Measurements from ENCODE around the gene FGB.

DNA sequence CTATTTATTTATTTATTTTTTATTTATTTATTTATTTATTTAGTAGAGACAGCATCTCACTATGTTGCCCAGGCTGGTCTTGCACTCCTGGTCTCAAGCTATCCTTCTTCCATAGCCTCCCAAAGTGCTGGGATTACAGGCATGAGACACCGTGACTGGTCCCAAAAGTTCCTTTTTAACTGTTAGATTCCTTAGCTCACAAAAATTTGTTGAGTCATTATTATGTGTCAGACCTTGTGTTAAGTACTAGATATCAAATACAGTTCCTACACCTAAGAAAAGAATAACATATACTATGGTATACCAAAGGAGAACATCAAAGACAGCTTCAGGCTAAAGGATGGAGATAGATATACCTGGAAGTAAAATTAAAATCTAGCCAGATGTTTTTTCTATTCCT lies 16.1 kb downstream of the FGB start:
- no peak for TF ChIP-seq POLR2AphosphoS5 (IDR thresholded peaks at IDR 0.05; ENCODE audit: insufficient read depth, low read depth, low read length)
- TF ChIP-seq, protein P1, sequence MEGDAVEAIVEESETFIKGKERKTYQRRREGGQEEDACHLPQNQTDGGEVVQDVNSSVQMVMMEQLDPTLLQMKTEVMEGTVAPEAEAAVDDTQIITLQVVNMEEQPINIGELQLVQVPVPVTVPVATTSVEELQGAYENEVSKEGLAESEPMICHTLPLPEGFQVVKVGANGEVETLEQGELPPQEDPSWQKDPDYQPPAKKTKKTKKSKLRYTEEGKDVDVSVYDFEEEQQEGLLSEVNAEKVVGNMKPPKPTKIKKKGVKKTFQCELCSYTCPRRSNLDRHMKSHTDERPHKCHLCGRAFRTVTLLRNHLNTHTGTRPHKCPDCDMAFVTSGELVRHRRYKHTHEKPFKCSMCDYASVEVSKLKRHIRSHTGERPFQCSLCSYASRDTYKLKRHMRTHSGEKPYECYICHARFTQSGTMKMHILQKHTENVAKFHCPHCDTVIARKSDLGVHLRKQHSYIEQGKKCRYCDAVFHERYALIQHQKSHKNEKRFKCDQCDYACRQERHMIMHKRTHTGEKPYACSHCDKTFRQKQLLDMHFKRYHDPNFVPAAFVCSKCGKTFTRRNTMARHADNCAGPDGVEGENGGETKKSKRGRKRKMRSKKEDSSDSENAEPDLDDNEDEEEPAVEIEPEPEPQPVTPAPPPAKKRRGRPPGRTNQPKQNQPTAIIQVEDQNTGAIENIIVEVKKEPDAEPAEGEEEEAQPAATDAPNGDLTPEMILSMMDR (IDR thresholded peaks at IDR 0.05; ENCODE audit: extremely low read depth in 1 of 2, insufficient read depth in 1 of 2, low read depth in 1 of 2, low read length in 2 of 2), result no peak
- TF ChIP-seq FOS (IDR thresholded peaks at IDR 0.05; ENCODE audit: borderline replicate concordance, insufficient read depth, low read length), result no peak
- no peak for TF ChIP-seq EZH2 (IDR thresholded peaks at IDR 0.05; ENCODE audit: borderline replicate concordance, low read depth, low read length, severe bottlenecking)
- TF ChIP-seq POLR2A (IDR thresholded peaks at IDR 0.05; ENCODE audit: low read depth, low read length), result no peak
- TF ChIP-seq, protein P2, sequence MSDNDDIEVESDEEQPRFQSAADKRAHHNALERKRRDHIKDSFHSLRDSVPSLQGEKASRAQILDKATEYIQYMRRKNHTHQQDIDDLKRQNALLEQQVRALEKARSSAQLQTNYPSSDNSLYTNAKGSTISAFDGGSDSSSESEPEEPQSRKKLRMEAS (IDR thresholded peaks at IDR 0.05; ENCODE audit: insufficient read depth, insufficient read length), result no peak
- no peak for TF ChIP-seq GATA2 (IDR thresholded peaks at IDR 0.05; ENCODE audit: insufficient read depth, insufficient read length, low read depth, low read length)
- TF ChIP-seq JUN (IDR thresholded peaks at IDR 0.05; ENCODE audit: borderline replicate concordance, insufficient read depth, insufficient read length, low read depth), result no peak
- no peak for TF ChIP-seq MYC (IDR thresholded peaks at IDR 0.05; ENCODE audit: low read depth, low read length)

All from endothelial cell of umbilical vein (primary cell).